Nephron (organoid): Measurements from ENCODE around the gene CD99L2.

ENCODE experiments used
- H3K27ac Mint-ChIP-seq, 3 experiments: 2 replicates each; pipeline ENCODE4 v1.8.0; 2020; ENCODE audit warnings: mixed read lengths in 3 of 3, mild to moderate bottlenecking in 2 of 3, moderate library complexity in 1 of 3
- H3K27me3 Mint-ChIP-seq: 2 replicates; pipeline ENCODE4 v1.8.0; 2021; ENCODE audit warnings: low read depth, mild to moderate bottlenecking, moderate library complexity, mixed read lengths
- H3K36me3 Mint-ChIP-seq: 2 replicates; pipeline ENCODE4 v1.8.0; 2020; ENCODE audit warnings: low read depth, mixed read lengths
- H3K4me1 Mint-ChIP-seq: 2 replicates; pipeline ENCODE4 v1.8.0; 2020; ENCODE audit warnings: mixed read lengths
- H3K4me3 Mint-ChIP-seq, 3 experiments: 2 replicates each; pipeline ENCODE4 v1.8.0; 2020; ENCODE audit warnings: mild to moderate bottlenecking in 3 of 3, mixed read lengths in 3 of 3, moderate library complexity in 2 of 3
- H3K9me3 Mint-ChIP-seq: 2 replicates; pipeline ENCODE4 v1.8.0; 2020; ENCODE audit warnings: mixed read lengths
- TF ChIP-seq, protein P1 (sequence below), 3 experiments: fragments of 200-600 bp; sonication (generic); IDR thresholded peaks; one replicate each; pipeline ENCODE4 v1.5.0; 2021; ENCODE audit warnings: antibody characterized with exemption in 3 of 3; ENCODE audit not compliant: unreplicated experiment in 3 of 3

CD99L2 gene

DNA sequence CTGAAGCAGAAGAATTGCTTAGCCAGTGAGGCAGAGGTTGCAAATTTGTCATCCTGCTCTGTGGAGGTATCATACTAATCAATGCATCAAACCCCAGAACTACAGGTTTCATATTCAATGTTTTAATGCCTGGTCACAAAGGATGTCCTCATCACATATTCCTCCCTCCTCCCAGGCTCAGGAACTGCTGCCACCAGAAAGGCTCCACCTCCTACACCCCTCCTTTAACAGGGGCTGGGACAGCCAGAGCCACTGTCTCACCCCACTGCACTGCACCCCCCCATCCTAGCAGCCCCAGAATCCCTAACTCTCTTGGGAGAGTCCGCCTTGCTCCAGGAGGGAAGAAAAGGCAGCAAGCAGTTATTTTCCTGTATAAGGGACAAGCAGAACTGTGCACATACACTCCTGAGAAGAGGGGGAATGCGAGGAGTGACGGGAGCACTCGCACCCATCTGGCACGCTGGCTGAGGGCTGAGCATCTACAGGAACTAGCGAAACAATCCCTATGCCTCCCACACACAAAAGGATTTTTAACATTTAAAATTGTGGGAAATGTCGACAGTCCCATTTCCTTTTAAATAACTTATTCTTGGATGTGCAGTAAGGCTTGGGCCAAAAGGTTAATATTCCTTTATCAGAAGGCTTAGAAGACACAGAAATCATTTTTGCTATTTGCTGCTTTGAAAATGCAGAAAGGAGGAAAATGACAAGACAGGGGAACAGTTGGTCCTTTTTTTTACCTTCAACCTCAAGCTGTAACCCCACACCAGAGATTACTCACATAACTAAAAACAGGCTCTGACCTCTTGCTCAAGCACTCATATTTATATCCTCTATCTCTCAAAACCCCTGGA lies 27.8 kb downstream of the CD99L2 start:
- TF ChIP-seq, protein P1, sequence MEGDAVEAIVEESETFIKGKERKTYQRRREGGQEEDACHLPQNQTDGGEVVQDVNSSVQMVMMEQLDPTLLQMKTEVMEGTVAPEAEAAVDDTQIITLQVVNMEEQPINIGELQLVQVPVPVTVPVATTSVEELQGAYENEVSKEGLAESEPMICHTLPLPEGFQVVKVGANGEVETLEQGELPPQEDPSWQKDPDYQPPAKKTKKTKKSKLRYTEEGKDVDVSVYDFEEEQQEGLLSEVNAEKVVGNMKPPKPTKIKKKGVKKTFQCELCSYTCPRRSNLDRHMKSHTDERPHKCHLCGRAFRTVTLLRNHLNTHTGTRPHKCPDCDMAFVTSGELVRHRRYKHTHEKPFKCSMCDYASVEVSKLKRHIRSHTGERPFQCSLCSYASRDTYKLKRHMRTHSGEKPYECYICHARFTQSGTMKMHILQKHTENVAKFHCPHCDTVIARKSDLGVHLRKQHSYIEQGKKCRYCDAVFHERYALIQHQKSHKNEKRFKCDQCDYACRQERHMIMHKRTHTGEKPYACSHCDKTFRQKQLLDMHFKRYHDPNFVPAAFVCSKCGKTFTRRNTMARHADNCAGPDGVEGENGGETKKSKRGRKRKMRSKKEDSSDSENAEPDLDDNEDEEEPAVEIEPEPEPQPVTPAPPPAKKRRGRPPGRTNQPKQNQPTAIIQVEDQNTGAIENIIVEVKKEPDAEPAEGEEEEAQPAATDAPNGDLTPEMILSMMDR (IDR thresholded peaks at IDR 0.05; ENCODE audit: unreplicated experiment in 3 of 3), result no peak
- H3K27me3 Mint-ChIP-seq, result no peaks in the 10 kb centered on the region
- H3K36me3 Mint-ChIP-seq, result peaks cover 6% of the 10 kb centered on the region
- H3K9me3 Mint-ChIP-seq, result peaks cover 15% of the 10 kb centered on the region
- H3K27ac Mint-ChIP-seq, result peak overlapping the region in 2 of 3 experiments; percentile 1 to 66
- H3K4me3 Mint-ChIP-seq, result no peak overlapping the region
- H3K4me1 Mint-ChIP-seq, result peaks cover 18% of the 10 kb centered on the region

DNA sequence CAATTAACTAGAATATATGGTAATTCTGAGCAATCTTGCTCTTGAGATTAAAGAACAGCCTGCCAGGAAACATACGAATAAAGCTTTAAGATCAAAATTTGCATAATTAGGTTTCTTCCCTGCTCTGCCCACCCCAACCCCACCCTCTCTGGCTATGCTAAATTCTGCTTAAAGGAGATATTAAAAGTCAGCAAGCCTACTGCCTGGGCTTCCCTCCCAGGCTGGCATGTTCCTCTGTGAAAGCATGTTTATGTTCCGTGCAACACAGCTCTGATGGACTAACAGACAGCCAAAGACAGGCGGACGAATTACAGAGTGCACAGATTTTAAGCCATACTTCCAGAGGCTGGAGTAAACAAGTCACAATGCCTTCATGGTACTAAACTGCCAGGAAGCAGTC lies 28.4 kb downstream of the CD99L2 start:
- no peaks in the 10 kb centered on the region for H3K27me3 Mint-ChIP-seq
- TF ChIP-seq, protein P1 (IDR thresholded peaks at IDR 0.05; ENCODE audit: unreplicated experiment in 3 of 3), result no peak
- peaks cover 3% of the 10 kb centered on the region for H3K36me3 Mint-ChIP-seq
- H3K4me3 Mint-ChIP-seq, result no peak overlapping the region
- H3K9me3 Mint-ChIP-seq, result peaks cover 9% of the 10 kb centered on the region
- H3K4me1 Mint-ChIP-seq, result peaks cover 18% of the 10 kb centered on the region
- no peak overlapping the region for H3K27ac Mint-ChIP-seq

DNA sequence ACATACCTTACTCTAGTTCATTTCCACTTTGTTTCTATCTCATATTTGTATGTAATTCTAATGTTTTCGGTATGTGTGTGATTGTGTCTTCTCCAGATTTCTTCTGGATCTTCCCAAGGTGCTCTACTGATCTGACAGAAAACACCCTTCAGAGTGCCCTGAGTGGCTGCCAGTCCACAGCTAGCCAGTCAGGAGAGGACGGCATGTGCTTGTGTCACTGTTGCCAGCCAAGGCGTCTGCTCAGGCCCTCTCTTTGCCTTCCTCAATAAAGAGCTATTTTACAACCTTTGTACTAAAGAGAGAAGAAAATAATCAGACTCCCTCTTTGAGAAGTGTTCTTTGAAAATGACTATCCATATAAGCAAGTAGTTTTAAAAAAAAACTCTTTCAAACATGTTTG lies 29.0 kb downstream of the CD99L2 start:
- Mint-ChIP-seq H3K36me3 (peaks cover 3% of the 10 kb centered on the region), H3K27me3 (no peaks in the 10 kb centered on the region), H3K27ac (no peak overlapping the region), H3K4me3 (no peak overlapping the region), H3K4me1 (peaks cover 18% of the 10 kb centered on the region), H3K9me3 (peaks cover 9% of the 10 kb centered on the region)
- TF ChIP-seq, protein P1 (IDR thresholded peaks at IDR 0.05; ENCODE audit: unreplicated experiment in 3 of 3), result no peak

GRCh38 chrX:150868625-150869024 lies 29.8 kb downstream of the CD99L2 start:
- Mint-ChIP-seq H3K4me3 (no peak overlapping the region), H3K27ac (no peak overlapping the region), H3K27me3 (no peaks in the 10 kb centered on the region), H3K4me1 (peaks cover 18% of the 10 kb centered on the region), H3K9me3 (peaks cover 8% of the 10 kb centered on the region), H3K36me3 (no peaks in the 10 kb centered on the region)
- TF ChIP-seq, protein P1 (IDR thresholded peaks at IDR 0.05; ENCODE audit: unreplicated experiment in 3 of 3), result no peak

DNA sequence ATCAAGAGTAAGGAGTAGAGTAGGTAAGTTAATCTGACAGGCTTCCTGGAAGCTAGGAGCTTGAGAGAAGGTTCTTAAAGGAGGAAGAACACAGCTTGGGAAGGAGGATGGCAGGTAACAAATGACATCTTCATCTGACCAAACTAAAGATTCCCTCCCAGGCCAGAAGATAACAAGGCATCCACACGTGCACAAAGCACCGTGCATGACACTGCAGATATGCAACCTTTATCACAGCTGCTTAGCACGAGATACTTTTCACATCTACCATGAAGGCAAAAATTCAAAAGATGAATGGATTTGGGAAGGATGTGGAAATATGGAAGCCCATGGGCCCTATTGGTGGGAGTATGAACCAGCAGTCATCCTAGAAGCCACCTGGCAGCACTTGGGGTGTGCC lies 34.3 kb downstream of the CD99L2 start:
- no peaks in the 10 kb centered on the region for H3K27me3 Mint-ChIP-seq
- H3K27ac Mint-ChIP-seq, result no peak overlapping the region
- H3K4me3 Mint-ChIP-seq, result no peak overlapping the region
- H3K36me3 Mint-ChIP-seq, result peaks cover 13% of the 10 kb centered on the region
- TF ChIP-seq, protein P1 (IDR thresholded peaks at IDR 0.05; ENCODE audit: unreplicated experiment in 3 of 3), result no peak
- H3K9me3 Mint-ChIP-seq, result peaks cover 23% of the 10 kb centered on the region
- no peaks in the 10 kb centered on the region for H3K4me1 Mint-ChIP-seq

DNA sequence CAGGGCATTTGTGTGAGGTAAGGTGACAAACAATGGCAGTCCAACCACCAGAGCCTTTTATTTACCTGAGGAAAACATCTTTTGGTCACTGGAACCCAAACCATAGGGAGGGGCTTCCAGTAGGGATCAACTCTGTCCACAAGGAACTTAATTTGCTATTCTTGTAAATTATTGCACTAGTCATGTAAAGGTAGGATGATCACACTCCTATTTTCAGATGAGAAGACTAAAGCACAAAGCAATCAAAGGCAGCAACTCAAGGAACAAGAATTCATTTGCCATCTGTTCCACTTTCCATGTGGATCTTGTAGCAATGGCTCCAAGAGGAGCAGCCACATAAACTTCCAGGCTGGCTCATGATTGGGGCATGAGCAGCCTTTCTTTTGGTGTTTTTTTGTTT lies 35.3 kb downstream of the CD99L2 start:
- TF ChIP-seq, protein P1 (IDR thresholded peaks at IDR 0.05; ENCODE audit: unreplicated experiment in 3 of 3), result no peak
- Mint-ChIP-seq H3K4me3 (no peak overlapping the region), H3K36me3 (peaks cover 20% of the 10 kb centered on the region), H3K4me1 (no peaks in the 10 kb centered on the region), H3K27me3 (no peaks in the 10 kb centered on the region), H3K9me3 (peaks cover 30% of the 10 kb centered on the region), H3K27ac (no peak overlapping the region)
